GM21717 (cell line): Measurements from ENCODE around the gene GNAT1.

Source experiments
- ATAC-seq: cut with Tn5 transposase; IDR thresholded peaks from one replicate; pipeline ENCODE4 v1.9.1; 2021; ENCODE audit warnings: mild to moderate bottlenecking, moderate library complexity; ENCODE audit not compliant: unreplicated experiment

The GNAT1 gene

DNA sequence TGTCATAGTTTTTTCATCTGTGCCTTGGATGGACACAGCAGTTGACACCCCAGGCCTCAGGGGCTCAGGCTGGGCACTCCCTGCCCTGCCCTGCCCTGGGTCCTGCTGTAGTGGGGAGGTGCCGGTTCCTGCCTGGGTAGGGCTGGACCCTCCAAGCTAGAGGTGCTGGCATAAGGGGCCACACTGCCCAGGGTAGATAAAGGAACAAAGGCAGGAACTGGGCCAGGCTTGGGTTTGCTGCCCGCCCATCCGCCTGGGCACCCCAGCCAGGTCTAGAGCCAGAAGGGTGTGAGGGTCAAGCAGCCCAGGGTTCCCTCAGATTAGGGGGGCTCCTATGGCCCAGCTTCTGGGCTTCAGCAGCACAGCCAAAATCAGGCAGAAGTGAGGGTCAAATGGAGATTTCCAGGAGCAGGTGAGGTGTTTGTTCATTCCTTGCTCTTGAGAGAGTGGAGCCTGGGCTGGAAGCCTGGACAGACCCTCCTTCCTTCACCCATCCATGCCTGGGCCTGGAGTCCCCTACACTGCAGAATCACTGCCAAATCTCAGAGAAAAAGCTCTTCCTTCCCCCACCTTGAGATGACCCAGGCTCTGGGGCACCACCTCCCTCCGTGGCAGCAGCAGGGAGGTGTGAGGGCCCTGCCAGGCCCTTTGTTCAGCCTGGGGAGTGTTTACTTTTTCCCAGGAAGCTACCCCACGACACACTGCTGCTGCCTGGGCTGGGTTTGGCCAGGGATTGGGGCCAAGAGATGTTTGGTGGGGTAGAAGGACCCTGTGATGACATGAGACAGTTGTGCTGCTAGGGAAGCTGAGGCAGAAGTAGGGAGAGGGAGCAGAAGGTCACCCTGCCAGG, 29.2 kb upstream of the GNAT1 start:
- ATAC-seq: no peak

DNA sequence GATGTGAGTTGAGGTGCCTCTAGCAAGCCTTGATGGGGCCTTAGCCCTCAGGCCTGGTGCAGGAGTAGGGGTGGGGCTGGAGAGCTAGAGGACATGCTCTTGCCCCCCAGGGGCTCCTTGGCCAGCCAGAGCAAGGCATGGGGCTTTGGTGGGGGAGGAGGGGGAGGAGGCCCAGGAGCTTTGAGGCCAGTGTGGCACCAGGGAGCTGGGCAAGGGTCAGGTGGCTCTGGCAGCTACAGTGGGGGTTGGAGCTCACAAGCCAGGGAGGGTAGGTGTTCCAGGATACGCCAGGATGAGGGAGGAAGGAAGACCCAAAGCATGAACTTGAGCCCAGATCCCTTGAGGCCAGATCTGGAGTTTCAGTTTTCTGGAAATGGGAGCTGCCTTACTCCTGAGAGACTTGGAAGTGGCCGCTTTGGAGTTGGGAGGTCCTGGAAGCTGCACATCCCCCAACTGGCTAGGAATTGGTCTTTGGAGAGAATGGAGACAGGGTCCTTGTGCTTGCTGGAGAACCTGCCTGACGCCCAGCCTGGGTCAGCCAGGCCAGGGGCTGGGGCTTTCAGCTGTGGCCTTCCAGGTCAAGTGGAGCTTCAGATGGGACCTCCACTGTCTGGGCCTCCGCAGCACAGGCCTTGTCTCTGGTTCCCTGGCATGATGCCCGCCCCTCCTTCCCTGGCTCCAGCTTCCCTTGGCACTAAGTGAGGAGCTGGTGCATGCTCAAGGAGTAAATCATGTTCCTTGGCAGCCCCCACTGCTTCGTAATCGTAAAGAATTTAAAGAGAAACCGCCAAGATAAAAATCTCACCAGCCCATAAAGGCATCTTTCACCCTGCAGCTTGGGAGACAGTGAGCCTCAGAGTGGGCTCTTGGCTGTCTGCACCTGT, 27.6 kb upstream of the GNAT1 start:
- ATAC-seq: no peak

DNA sequence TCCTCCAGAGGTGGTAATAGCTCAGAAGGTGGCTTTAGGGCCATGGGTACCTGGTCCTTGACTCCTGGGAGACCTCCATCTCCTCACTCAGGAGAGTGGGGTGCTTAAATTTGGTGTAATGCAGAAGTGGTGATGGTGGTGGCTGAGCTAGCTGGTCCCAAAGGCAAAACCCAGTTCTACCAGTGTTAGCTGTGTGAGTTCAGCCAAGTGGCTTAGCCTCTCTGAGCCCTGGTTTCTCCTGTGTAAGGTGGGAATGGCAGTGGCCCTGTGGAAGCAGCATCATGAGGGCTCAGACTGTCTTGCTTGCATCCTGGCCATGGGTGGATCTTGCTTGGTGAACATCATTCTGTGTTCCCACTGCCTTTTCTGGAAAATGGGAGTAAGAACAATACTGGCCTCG, 26.9 kb upstream of the GNAT1 start:
- no peak for ATAC-seq

DNA sequence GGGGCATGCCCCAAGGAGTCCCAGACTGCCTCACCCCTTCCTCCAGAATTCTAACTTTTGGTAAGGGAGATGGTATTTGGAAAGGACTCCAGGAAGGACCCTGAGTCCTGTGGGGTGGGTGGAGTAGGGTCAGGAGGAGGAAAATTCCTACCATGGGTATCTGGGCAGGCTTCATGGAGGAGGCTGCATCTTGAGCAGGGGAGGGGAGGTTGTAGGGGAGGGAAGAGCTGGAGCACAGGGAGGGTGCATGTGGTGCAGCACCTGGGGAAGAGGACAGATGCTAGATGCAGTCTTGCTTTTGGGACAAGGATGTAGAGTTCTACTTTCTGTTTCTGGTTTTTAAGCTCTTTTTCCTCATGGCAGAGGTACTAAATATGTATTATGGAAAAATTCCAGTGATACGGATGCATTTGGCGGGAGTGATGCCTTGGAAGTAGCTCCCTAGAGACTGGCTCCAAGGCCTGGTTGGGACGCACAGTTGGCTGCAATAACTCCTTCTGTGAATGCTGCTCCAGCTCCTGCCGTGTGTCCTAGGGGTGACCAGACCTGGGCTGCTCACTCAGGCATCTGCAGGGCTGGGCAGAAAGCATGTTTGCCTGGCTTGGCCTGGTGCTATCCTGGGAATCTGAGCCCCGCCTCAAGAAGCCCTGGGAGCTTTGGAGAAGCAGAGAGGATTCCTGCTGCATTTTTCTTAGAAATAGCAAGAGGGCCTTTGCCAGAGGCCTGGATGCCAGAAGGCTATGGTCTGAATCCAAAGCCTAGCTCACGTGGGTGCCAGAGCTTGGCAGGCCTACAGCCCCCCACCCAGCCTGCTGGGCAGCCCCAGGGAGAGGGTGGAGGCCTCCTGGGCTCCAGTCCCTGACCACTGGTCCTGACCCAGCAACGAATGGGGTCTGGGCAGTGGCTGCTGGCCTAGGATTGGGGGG, 26.2 kb upstream of the GNAT1 start:
- ATAC-seq: no peak

DNA sequence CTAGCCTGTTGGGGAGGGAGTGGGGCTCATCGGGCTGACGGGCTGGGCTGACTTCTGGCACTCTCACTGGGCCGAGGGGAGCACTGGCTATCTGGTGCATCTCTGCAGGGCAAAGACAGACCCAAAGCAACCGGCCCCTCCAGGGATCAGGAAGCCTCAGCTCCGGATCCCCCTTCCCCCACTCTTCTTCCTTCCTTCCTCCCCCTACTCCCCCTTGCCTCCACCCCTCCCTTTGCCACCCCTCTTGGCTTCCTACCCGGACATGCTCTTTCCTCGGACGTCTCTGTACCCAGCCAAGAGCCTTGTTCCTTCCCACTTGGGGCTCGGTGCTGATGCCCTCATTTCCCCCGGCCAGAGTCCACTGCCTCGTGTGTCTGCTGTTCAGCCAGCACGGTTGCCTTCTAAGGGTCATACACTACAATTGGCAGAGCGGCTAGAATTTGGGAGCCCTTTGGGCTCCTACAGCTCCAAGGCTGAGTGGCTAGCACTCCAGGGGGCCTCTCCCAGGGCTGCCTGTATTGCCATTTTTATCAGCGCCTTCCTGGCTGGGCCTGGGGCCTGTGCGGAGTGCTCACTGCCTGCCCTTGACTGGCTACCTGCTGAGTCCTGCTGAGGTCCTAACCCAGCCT, 25.4 kb upstream of the GNAT1 start:
- ATAC-seq: no peak

DNA sequence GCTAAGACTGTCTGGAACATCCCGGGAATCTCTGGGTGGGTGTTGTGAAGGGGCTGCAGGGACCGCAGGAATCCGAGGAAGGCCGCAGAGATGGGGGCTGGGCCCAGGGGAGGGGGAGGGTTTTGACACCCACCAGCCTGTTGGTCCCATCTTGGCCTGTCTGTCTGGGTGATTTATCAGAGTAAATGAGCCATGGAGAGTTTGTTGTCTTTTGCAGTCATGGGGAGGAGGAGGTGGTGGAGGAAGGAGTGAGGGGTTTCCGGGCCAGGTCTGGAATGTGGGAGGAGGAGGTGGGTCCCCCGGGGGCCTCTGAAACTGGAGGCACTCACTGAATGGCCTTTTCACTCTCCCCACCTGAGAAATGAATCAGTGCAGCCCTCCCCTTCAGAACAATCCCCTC, 24.8 kb upstream of the GNAT1 start:
- ATAC-seq: no peak

DNA sequence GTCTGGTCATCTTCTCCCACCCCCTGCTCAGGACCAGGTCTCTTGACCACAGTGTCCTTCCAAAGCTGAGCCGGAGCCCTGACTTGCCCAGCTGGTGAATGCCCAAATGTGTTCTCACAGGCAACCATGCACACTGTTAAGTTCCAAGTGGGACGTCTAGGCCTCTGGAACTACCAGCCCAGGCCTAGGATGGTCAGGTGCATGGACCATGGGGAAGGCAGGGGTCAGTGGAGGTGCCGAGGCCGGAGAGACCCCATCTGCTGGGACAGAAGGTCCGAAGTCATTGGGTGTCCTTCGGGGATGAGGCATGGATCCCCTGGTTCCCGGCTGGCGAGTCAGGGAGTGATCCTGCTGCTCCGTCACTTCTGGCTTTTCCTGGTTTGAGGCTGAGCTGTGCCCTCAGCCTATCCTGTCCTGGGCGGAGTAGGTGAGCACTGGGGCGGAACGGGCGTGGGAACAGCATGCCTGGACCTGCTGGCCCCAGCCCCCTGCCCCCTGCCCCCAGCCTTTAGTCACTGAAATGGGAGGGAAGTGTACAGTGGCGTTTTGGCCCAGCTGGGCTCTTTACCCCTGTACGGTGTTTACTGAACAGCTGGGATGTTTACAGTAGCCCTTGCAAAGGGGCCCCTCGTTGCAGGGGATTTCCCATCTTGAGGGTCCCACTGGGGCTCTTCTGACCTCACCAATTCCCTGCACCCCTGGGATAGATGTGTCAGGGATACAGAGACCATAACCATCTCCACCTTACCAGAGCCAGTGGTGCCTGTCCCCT, 24.2 kb upstream of the GNAT1 start:
- no peak for ATAC-seq

DNA sequence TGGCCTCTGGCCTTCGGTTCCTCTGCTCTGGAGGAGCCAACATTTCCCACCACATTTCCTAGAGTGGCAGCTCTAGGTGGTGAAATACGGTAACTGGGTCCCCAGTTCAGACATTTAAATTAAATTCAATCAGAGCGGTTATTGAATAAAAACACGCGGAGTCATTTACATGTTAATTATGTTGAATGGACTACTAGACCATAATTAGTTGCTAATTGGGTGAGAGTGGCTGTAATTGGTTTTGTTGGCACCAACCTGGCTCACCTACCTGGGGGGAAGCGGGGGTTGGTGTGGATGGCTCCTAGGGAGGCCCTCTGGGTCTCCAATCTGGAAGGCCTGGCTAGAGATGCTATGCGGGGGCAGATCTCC, 23.6 kb upstream of the GNAT1 start:
- no peak for ATAC-seq

DNA sequence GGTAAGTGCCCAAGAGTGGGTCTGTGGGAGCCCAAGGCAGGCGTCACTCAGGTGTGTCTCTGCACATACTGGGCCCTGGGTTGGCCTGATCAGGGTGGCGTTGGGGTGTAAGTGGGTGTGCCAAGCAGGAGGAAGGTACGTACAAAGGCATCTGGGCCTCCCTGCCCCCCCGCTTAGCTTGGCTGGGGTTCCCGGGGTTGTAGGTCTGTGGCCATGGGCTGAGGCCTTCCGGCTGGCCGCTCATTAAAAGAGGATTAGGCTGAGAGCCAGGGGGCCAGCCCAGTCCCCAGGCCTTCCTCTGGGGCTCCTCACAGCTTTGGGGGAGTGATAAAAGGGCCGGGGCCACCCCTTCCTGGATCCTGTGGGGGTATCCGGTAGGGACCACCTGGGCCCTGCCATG, 23.0 kb upstream of the GNAT1 start:
- ATAC-seq: no peak

DNA sequence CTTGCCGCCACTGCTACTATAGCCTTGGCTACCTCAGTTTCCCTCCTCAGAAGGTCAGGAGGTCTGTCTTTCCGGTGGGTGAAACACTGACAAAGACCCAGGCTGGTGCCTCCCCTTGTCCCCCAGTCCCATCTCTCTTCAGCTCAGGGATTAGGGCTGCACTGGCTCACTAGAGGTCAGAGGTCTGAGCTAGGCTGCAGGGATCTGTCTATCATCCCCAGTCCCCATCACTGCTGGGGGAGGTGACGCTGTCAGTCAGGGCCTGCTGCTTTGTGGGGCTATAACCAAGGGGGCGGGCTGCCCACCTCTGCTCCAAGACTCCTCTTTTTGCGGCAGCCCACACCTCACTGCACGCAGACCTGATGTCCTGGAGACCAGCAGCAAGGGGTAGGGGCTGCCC, 22.6 kb upstream of the GNAT1 start:
- ATAC-seq: no peak

DNA sequence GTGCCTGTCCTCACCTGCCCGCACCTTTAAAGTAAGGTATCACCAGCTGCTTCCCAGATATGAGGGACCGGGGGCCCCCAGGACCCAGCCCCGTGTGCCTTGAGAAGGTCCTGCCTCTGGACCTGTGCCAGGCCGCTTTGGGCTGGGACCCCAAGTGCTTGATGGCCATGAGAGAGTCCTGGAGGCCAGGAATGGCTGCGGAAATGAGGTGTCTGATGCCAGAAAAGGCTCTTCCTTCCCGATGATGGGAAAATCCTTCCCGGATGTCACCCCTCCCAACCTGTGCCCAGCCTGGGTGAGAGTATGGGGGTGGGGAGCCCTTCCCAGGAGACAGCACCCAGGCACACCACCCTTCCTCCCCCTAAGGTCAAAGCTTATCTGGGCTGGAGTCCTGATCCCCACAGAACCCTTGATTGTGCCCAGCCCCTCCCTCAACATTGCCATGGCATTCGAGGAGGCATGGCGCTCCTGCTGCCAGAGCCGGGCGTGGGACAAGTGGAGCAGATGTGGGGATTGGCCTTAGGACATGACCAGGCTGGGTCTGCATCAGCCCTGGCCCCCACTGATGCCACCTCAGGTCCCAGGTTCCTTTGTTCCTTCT, 22.1 kb upstream of the GNAT1 start:
- ATAC-seq: no peak

DNA sequence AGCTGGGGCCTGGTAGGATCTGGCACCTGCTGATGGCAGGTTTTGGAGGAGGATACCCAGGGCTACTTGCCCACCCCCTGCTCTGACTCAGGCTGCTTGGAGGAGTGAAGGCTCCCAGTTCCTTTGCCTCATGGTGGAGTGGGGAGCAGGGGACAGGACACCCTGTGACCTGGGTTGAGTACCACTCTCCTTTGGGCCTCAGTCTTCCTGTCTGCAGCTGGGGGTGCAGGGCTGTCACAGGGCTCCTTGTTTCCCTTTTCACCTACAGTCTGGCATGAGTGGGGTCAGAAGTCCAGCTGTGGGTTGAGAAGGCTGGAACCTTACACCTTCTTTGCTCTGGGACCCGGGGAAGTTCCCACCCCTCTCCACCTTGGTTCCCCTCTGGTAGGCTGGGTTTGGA, 21.6 kb upstream of the GNAT1 start:
- no peak for ATAC-seq

DNA sequence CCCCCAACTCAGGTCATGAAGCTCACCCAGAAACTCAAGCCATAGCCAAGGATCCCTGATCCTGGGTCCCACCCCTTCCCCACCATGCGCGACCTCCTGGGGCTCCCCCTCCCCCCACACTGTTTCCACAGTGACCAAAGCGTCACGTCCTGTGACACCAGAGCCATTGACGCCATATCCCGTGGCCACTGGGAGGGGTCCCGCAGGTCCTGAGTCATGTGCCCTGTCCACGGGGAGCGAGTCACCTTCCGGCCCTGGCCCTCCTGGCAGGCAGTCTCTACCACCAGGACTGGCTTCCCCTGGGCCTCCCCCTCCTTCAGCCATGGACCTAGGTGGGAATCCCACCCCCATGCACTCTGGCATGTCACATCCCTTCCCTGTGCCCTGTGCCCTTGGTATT, 20.7 kb upstream of the GNAT1 start:
- no peak for ATAC-seq

DNA sequence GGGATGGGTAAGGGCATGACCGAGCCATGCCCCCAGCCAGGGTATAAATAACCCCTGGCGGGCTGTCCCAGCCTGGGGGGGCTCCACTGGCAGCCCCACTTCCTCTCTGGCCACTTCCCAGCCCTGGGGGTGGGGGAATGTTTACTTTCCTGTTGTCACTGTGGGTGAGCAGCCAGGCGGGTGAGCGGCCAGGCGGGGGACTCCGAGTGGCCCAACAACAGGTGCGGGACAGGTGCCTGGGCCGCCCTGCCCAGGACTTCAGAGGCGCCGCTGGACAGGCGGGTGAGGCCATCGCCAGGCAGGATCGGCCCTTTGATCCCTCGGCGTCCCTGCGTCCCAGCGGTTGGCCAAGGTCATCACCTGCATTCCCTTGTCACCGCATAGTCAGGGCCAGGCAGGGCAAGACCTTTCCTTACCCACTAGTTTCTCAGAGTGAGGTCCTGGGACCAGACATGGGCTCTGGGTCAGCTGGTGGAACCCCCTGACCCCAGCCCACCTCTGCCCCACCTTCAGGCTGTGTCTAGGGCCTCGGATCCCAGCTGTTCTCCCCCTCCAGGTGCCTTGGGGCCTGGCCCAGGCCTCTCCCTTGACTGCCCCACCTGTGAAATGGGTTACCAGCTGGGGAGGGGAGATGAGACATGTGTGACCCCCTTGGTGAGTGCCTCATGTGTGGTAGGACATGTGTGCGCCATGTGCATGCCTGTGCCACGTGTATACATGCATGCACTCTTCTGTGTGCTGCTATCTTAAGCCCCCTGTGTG, 19.7 kb upstream of the GNAT1 start:
- ATAC-seq: no peak

DNA sequence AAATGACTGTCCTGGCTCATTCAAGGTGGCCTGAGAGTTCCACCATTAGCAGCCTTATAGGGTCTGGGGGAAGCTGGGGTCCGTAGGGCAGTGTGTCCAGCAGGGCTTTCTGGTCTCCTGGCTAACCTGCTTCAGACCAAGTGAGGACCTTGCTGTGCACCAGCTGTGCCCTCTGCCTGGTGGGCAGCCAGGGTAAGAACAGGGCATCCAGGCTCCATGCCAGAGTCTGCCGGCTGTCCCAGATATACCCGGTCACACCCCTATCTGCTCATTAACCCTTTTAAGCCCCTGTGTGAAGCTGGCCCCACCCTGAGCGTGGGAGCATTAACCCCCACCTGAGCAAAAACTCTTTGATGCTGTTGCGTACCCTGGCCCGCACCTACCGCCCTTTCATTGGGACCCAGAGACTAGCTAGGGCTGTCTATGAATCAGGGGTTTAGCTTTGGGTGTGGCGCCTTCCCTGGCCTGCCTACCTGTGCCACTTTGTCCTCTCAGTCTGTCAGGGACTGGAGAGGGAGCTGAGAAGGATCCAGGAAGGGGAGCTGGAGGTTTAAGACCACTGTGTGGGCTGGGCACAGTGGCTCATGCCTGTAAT, 18.7 kb upstream of the GNAT1 start:
- no peak for ATAC-seq

DNA sequence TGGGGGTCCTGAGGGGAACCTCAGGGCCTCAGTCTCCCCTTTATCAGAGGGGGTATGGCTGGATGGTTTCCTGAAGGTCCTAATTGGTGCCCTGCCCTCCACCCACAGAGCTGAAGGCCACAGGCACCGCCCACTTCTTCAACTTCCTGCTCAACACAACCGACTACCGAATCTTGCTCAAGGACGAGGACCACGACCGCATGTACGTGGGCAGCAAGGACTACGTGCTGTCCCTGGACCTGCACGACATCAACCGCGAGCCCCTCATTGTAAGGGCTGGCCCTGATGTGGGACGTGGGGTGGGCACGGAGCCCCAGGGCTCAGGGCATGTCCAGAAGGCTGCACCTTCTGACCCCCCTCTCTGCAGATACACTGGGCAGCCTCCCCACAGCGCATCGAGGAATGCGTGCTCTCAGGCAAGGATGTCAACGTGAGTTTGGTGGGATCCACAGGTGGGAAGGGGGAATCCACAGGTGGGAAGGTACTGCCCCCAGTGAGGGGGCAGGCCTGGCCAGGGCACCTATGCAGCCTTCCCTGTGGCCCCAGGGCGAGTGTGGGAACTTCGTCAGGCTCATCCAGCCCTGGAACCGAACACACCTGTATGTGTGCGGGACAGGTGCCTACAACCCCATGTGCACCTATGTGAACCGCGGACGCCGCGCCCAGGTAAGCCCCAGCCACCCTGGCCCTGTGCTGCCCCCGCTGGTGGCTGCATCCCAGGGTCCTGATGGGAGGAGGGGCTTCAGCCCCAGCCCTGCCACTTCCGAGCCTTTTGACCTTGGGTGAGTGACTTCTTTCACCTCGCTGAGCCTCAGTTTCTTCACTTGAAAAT, 17.5 kb upstream of the GNAT1 start:
- no peak for ATAC-seq

DNA sequence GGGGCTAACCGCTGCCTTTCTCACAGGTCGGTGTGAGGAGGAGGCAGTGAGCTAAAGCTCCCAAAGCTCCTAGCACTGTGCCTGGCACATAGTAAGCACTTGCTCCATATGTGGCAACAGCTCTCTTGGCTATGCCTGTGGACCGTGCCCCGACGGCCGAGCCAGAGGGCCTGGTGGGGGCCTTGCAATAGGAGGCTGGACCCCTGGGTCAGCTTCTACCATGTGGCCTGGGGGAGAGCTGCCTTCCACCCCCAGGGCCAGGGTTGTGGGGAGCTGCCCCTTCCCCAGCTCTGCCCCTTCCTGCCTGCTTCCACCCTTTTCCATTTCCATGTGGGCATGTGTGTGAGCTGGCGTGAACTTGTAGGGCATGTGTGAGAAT, 16.9 kb upstream of the GNAT1 start:
- no peak for ATAC-seq
